ENCODE results near the gene JAKMIP2.

JAKMIP2 gene

DNA sequence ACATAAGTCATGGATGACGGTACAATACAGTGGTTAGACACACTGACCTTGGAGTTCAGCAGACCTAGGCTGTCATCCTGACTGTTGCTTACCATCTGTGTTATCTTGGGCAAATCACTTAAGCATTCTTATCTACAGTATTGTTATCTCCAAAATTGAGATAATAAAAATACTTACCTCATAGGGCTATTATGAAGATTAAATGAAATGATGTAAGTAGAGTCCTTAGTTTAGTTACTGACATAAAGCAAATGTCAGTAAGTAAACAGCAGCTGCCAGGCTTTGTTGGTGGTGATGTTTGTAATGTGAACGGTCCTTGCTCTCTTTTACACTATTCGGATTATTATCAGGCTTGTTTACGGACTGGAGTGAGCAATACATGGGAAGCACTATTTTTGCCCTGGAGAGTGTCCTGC is 165.3 kb downstream of the JAKMIP2 start (continued):
- TF ChIP-seq, protein P1, sequence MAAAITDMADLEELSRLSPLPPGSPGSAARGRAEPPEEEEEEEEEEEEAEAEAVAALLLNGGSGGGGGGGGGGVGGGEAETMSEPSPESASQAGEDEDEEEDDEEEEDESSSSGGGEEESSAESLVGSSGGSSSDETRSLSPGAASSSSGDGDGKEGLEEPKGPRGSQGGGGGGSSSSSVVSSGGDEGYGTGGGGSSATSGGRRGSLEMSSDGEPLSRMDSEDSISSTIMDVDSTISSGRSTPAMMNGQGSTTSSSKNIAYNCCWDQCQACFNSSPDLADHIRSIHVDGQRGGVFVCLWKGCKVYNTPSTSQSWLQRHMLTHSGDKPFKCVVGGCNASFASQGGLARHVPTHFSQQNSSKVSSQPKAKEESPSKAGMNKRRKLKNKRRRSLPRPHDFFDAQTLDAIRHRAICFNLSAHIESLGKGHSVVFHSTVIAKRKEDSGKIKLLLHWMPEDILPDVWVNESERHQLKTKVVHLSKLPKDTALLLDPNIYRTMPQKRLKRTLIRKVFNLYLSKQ (tag by site-specific recombination; IDR thresholded peaks at IDR 0.05; ENCODE audit: borderline replicate concordance): no peak
- TF ChIP-seq, protein P2, sequence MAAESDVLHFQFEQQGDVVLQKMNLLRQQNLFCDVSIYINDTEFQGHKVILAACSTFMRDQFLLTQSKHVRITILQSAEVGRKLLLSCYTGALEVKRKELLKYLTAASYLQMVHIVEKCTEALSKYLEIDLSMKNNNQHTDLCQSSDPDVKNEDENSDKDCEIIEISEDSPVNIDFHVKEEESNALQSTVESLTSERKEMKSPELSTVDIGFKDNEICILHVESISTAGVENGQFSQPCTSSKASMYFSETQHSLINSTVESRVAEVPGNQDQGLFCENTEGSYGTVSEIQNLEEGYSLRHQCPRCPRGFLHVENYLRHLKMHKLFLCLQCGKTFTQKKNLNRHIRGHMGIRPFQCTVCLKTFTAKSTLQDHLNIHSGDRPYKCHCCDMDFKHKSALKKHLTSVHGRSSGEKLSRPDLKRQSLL (tag by site-specific recombination; IDR thresholded peaks at IDR 0.05): no peak
- no peak for TF ChIP-seq SCRT1 (tag by site-specific recombination; IDR thresholded peaks at IDR 0.05; ENCODE audit: borderline replicate concordance)
- TF ChIP-seq, protein P3, sequence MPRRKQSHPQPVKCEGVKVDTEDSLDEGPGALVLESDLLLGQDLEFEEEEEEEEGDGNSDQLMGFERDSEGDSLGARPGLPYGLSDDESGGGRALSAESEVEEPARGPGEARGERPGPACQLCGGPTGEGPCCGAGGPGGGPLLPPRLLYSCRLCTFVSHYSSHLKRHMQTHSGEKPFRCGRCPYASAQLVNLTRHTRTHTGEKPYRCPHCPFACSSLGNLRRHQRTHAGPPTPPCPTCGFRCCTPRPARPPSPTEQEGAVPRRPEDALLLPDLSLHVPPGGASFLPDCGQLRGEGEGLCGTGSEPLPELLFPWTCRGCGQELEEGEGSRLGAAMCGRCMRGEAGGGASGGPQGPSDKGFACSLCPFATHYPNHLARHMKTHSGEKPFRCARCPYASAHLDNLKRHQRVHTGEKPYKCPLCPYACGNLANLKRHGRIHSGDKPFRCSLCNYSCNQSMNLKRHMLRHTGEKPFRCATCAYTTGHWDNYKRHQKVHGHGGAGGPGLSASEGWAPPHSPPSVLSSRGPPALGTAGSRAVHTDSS (tag by site-specific recombination; IDR thresholded peaks at IDR 0.05): no peak
- TF ChIP-seq, protein P4, sequence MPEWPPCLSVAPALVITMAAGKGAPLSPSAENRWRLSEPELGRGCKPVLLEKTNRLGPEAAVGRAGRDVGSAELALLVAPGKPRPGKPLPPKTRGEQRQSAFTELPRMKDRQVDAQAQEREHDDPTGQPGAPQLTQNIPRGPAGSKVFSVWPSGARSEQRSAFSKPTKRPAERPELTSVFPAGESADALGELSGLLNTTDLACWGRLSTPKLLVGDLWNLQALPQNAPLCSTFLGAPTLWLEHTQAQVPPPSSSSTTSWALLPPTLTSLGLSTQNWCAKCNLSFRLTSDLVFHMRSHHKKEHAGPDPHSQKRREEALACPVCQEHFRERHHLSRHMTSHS (tag by site-specific recombination; IDR thresholded peaks at IDR 0.05): no peak
- no peak for TF ChIP-seq ZNF404 (tag by site-specific recombination; IDR thresholded peaks at IDR 0.05)
- no peak for TF ChIP-seq KLF9 (tag by site-specific recombination; IDR thresholded peaks at IDR 0.05; ENCODE audit: low read depth)
- no peak for TF ChIP-seq ZNF626 (tag by site-specific recombination; IDR thresholded peaks at IDR 0.05)
- no peak for TF ChIP-seq ZNF585B (tag by site-specific recombination; IDR thresholded peaks at IDR 0.05)
- peak; percentile 67 for TF ChIP-seq GLI2 (tag by site-specific recombination; IDR thresholded peaks at IDR 0.05; ENCODE audit: borderline replicate concordance, low read depth)
- TF ChIP-seq ZIC2 (tag by site-specific recombination; IDR thresholded peaks at IDR 0.05): no peak
- TF ChIP-seq, protein P5, sequence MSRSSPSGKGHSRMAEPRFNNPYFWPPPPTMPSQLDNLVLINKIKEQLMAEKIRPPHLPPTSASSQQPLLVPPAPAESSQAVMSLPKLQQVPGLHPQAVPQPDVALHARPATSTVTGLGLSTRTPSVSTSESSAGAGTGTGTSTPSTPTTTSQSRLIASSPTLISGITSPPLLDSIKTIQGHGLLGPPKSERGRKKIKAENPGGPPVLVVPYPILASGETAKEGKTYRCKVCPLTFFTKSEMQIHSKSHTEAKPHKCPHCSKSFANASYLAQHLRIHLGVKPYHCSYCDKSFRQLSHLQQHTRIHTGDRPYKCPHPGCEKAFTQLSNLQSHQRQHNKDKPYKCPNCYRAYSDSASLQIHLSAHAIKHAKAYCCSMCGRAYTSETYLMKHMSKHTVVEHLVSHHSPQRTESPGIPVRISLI (tag by site-specific recombination; IDR thresholded peaks at IDR 0.05): no peak
- TF ChIP-seq, protein P6, sequence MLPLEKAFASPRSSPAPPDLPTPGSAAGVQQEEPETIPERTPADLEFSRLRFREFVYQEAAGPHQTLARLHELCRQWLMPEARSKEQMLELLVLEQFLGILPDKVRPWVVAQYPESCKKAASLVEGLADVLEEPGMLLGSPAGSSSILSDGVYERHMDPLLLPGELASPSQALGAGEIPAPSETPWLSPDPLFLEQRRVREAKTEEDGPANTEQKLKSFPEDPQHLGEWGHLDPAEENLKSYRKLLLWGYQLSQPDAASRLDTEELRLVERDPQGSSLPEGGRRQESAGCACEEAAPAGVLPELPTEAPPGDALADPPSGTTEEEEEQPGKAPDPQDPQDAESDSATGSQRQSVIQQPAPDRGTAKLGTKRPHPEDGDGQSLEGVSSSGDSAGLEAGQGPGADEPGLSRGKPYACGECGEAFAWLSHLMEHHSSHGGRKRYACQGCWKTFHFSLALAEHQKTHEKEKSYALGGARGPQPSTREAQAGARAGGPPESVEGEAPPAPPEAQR (tag by site-specific recombination; IDR thresholded peaks at IDR 0.05): no peak
- no peak for TF ChIP-seq ZFP37 (tag by site-specific recombination; IDR thresholded peaks at IDR 0.05)
- TF ChIP-seq, protein P7, sequence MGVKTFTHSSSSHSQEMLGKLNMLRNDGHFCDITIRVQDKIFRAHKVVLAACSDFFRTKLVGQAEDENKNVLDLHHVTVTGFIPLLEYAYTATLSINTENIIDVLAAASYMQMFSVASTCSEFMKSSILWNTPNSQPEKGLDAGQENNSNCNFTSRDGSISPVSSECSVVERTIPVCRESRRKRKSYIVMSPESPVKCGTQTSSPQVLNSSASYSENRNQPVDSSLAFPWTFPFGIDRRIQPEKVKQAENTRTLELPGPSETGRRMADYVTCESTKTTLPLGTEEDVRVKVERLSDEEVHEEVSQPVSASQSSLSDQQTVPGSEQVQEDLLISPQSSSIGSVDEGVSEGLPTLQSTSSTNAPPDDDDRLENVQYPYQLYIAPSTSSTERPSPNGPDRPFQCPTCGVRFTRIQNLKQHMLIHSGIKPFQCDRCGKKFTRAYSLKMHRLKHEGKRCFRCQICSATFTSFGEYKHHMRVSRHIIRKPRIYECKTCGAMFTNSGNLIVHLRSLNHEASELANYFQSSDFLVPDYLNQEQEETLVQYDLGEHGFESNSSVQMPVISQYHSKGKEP (tag by site-specific recombination; IDR thresholded peaks at IDR 0.05): no peak
- TF ChIP-seq KLF1 (tag by site-specific recombination; IDR thresholded peaks at IDR 0.05): no peak
- TF ChIP-seq, protein P8, sequence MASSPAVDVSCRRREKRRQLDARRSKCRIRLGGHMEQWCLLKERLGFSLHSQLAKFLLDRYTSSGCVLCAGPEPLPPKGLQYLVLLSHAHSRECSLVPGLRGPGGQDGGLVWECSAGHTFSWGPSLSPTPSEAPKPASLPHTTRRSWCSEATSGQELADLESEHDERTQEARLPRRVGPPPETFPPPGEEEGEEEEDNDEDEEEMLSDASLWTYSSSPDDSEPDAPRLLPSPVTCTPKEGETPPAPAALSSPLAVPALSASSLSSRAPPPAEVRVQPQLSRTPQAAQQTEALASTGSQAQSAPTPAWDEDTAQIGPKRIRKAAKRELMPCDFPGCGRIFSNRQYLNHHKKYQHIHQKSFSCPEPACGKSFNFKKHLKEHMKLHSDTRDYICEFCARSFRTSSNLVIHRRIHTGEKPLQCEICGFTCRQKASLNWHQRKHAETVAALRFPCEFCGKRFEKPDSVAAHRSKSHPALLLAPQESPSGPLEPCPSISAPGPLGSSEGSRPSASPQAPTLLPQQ (tag by site-specific recombination; IDR thresholded peaks at IDR 0.05): no peak
- no peak for TF ChIP-seq ZBTB7A (tag by site-specific recombination; IDR thresholded peaks at IDR 0.05; ENCODE audit: low read depth)
- no peak for TF ChIP-seq ZNF248 (tag by site-specific recombination; IDR thresholded peaks at IDR 0.05)
- TF ChIP-seq, protein P9, sequence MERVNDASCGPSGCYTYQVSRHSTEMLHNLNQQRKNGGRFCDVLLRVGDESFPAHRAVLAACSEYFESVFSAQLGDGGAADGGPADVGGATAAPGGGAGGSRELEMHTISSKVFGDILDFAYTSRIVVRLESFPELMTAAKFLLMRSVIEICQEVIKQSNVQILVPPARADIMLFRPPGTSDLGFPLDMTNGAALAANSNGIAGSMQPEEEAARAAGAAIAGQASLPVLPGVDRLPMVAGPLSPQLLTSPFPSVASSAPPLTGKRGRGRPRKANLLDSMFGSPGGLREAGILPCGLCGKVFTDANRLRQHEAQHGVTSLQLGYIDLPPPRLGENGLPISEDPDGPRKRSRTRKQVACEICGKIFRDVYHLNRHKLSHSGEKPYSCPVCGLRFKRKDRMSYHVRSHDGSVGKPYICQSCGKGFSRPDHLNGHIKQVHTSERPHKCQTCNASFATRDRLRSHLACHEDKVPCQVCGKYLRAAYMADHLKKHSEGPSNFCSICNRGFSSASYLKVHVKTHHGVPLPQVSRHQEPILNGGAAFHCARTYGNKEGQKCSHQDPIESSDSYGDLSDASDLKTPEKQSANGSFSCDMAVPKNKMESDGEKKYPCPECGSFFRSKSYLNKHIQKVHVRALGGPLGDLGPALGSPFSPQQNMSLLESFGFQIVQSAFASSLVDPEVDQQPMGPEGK (tag by site-specific recombination; IDR thresholded peaks at IDR 0.05): no peak
- TF ChIP-seq ZNF174 (tag by site-specific recombination; IDR thresholded peaks at IDR 0.05): no peak
- no peak for TF ChIP-seq BCL11B (tag by site-specific recombination; IDR thresholded peaks at IDR 0.05; ENCODE audit: low read depth)
- no peak for TF ChIP-seq ZNF521 (tag by site-specific recombination; IDR thresholded peaks at IDR 0.05)
- TF ChIP-seq, protein P10, sequence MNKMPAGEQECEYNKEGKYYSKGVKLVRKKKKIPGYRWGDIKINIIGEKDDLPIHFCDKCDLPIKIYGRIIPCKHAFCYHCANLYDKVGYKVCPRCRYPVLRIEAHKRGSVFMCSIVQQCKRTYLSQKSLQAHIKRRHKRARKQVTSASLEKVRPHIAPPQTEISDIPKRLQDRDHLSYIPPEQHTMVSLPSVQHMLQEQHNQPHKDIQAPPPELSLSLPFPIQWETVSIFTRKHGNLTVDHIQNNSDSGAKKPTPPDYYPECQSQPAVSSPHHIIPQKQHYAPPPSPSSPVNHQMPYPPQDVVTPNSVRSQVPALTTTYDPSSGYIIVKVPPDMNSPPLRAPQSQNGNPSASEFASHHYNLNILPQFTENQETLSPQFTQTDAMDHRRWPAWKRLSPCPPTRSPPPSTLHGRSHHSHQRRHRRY (tag by site-specific recombination; IDR thresholded peaks at IDR 0.05): no peak
- TF ChIP-seq YY1 (tag by site-specific recombination; IDR thresholded peaks at IDR 0.05): no peak
- no peak for TF ChIP-seq KLF7 (tag by site-specific recombination; IDR thresholded peaks at IDR 0.05; ENCODE audit: borderline replicate concordance)
